CD8-positive, alpha-beta memory T cell (primary cell): ENCODE data around the gene PRDM2. TPM values are rescaled to one million over a fixed set of nuclear protein-coding genes. Genes with fewer than 3 reads are reported as not detected.

Experiments used
- CTCF ChIA-PET: fragments of 350-600 bp; sonication (Branson Sonifier 250); formaldehyde crosslinking; loops from one replicate; lab custom pipeline; 2021; ENCODE audit warnings: antibody characterized with exemption; lab: Charles Lee
- POLR2A ChIA-PET: fragments of 350-600 bp; sonication (Branson Sonifier 250); formaldehyde crosslinking; loops from one replicate; lab custom pipeline; 2021; ENCODE audit warnings: antibody characterized with exemption; lab: Charles Lee
- DNase-seq, 5 donors: peaks; one replicate each; pipeline versions ENCODE4 v3.0.0 to v3.0.0-alpha.2; 2020 to 2022; ENCODE audit warnings: mixed read lengths in 1 of 5
- H3K27ac ChIP-seq: one replicate; pipeline ENCODE4 v1.7.0; 2013; ENCODE audit warnings: low read depth, mild to moderate bottlenecking, low read length, moderate library complexity
- H3K27me3 ChIP-seq: 2 replicates; pipeline ENCODE4 v1.7.0; 2013; ENCODE audit warnings: low read length, mild to moderate bottlenecking; ENCODE audit not compliant: insufficient read depth, poor library complexity, severe bottlenecking
- H3K36me3 ChIP-seq: 2 replicates; pipeline ENCODE4 v1.7.0; 2013; ENCODE audit warnings: mild to moderate bottlenecking, low read length, moderate library complexity; ENCODE audit not compliant: insufficient read depth
- H3K4me1 ChIP-seq: 2 replicates; pipeline ENCODE4 v1.7.0; 2013; ENCODE audit warnings: mild to moderate bottlenecking, low read length, moderate library complexity; ENCODE audit not compliant: insufficient read depth
- H3K4me3 ChIP-seq: 2 replicates; pipeline ENCODE4 v1.7.0; 2013; ENCODE audit warnings: mild to moderate bottlenecking, low read length
- H3K9me3 ChIP-seq: 2 replicates; pipeline ENCODE4 v1.7.0; 2013; ENCODE audit warnings: mild to moderate bottlenecking, low read length
- H3K27ac Mint-ChIP-seq, 8 donors: one replicate each; pipeline ENCODE4 v1.8.0; 2020 to 2021; ENCODE audit warnings: mixed read lengths in 8 of 8, mild to moderate bottlenecking in 6 of 8, inconsistent platforms in 3 of 8, moderate library complexity in 3 of 8
- H3K27me3 Mint-ChIP-seq, 2 donors: one replicate each; pipeline ENCODE4 v1.8.0; 2020 to 2021; ENCODE audit warnings: mixed read lengths in 2 of 2, mild to moderate bottlenecking in 1 of 2, moderate library complexity in 1 of 2
- H3K36me3 Mint-ChIP-seq, 3 donors: one replicate each; pipeline ENCODE4 v1.8.0; 2020 to 2021; ENCODE audit warnings: mixed read lengths in 3 of 3, inconsistent platforms in 1 of 3, mild to moderate bottlenecking in 1 of 3
- H3K4me1 Mint-ChIP-seq, 3 donors: one replicate each; pipeline ENCODE4 v1.8.0; 2020 to 2021; ENCODE audit warnings: mixed read lengths in 3 of 3, inconsistent platforms in 1 of 3, mild to moderate bottlenecking in 1 of 3
- H3K4me3 Mint-ChIP-seq, 7 donors: one replicate each; pipeline ENCODE4 v1.8.0; 2020 to 2021; ENCODE audit warnings: mixed read lengths in 7 of 7, mild to moderate bottlenecking in 6 of 7, moderate library complexity in 4 of 7, inconsistent platforms in 2 of 7
- H3K9me3 Mint-ChIP-seq, 5 donors: one replicate each; pipeline ENCODE4 v1.8.0; 2020 to 2022; ENCODE audit warnings: mixed read lengths in 5 of 5, mild to moderate bottlenecking in 3 of 5, moderate library complexity in 2 of 5, inconsistent platforms in 1 of 5
- polyA plus RNA-seq: library from polyadenylated mRNA; unstranded; fragments of 300-500 nt; fragmentation: Illumina TruSeq; gene quantifications from one replicate; pipeline ENCODE4 v1.2.3, GENCODE V29; 2021
- total RNA-seq, 2 experiments: library from RNA; stranded (reverse); gene quantifications; one replicate each; pipeline ENCODE4 v1.2.3, GENCODE V29; 2021

Gene PRDM2
- total and polyA plus RNA-seq, 3 experiments from 2014 or later, result 24.4 to 70.1 (median 67.9) TPM

GRCh38 chr1:13865851-13866250 is 165.9 kb downstream of the PRDM2 start:
- peaks cover 0 to 3% (median 0%) of the 10 kb centered on the region in 5 donors for H3K9me3 Mint-ChIP-seq
- peaks cover 5 to 20% of the 10 kb centered on the region in 2 donors for H3K27me3 Mint-ChIP-seq
- no peak overlapping the region for H3K27ac ChIP-seq
- H3K27me3 ChIP-seq, result no peaks in the 10 kb centered on the region
- H3K36me3 ChIP-seq, result no peaks in the 10 kb centered on the region
- no peaks in the 10 kb centered on the region for H3K9me3 ChIP-seq
- H3K4me3 Mint-ChIP-seq, result no peak overlapping the region
- no peaks in the 10 kb centered on the region for H3K36me3 Mint-ChIP-seq
- no peaks in the 10 kb centered on the region for H3K4me1 ChIP-seq
- no peak for DNase-seq
- H3K4me3 ChIP-seq, result no peak overlapping the region
- no peak overlapping the region for H3K27ac Mint-ChIP-seq
- no peaks in the 10 kb centered on the region for H3K4me1 Mint-ChIP-seq
- CTCF ChIA-PET, result no interaction called here
- POLR2A ChIA-PET, result no interaction called here

GRCh38 chr1:13867603-13868002 is 167.6 kb downstream of the PRDM2 start:
- H3K27ac ChIP-seq, result no peak overlapping the region
- H3K27ac Mint-ChIP-seq, result no peak overlapping the region
- no peak overlapping the region for H3K4me3 ChIP-seq
- H3K4me1 ChIP-seq, result no peaks in the 10 kb centered on the region
- no peaks in the 10 kb centered on the region for H3K9me3 ChIP-seq
- no peak for DNase-seq
- H3K27me3 ChIP-seq, result no peaks in the 10 kb centered on the region
- H3K4me3 Mint-ChIP-seq, result no peak overlapping the region
- peaks cover 0 to 3% (median 0%) of the 10 kb centered on the region in 3 donors for H3K36me3 Mint-ChIP-seq
- H3K4me1 Mint-ChIP-seq, result no peaks in the 10 kb centered on the region
- H3K9me3 Mint-ChIP-seq, result peaks cover 0 to 3% (median 0%) of the 10 kb centered on the region in 5 donors
- POLR2A ChIA-PET, result no interaction called here
- CTCF ChIA-PET, result no interaction called here
- H3K27me3 Mint-ChIP-seq, result peaks cover 7 to 28% of the 10 kb centered on the region in 2 donors
- no peaks in the 10 kb centered on the region for H3K36me3 ChIP-seq

GRCh38 chr1:13869172-13869797 is 169.3 kb downstream of the PRDM2 start:
- POLR2A ChIA-PET, result no interaction called here
- Mint-ChIP-seq H3K27me3 (peaks cover 12 to 24% of the 10 kb centered on the region in 2 donors), H3K36me3 (peaks cover 0 to 6% (median 0%) of the 10 kb centered on the region in 3 donors), H3K4me3 (no peak overlapping the region), H3K27ac (no peak overlapping the region), H3K4me1 (no peaks in the 10 kb centered on the region), H3K9me3 (peaks cover 0 to 3% (median 0%) of the 10 kb centered on the region in 5 donors)
- Histone ChIP-seq H3K9me3 (no peaks in the 10 kb centered on the region), H3K36me3 (no peaks in the 10 kb centered on the region), H3K4me1 (no peaks in the 10 kb centered on the region), H3K27ac (no peak overlapping the region), H3K27me3 (no peaks in the 10 kb centered on the region), H3K4me3 (no peak overlapping the region)
- no peak for DNase-seq
- CTCF ChIA-PET, result no interaction called here

- no peak for DNase-seq
- ChIA-PET POLR2A (no interaction called here), CTCF (no interaction called here)
- H3K36me3 Mint-ChIP-seq, result peaks cover 0 to 6% (median 0%) of the 10 kb centered on the region in 3 donors
- H3K4me1 Mint-ChIP-seq, result no peaks in the 10 kb centered on the region
- H3K9me3 Mint-ChIP-seq, result peaks cover 0 to 5% (median 0%) of the 10 kb centered on the region in 5 donors
- Histone ChIP-seq H3K4me3 (no peak overlapping the region), H3K27me3 (no peaks in the 10 kb centered on the region), H3K27ac (no peak overlapping the region), H3K9me3 (no peaks in the 10 kb centered on the region), H3K36me3 (no peaks in the 10 kb centered on the region), H3K4me1 (no peaks in the 10 kb centered on the region)
- peaks cover 13 to 25% of the 10 kb centered on the region in 2 donors for H3K27me3 Mint-ChIP-seq
- no peak overlapping the region for H3K27ac Mint-ChIP-seq
- H3K4me3 Mint-ChIP-seq, result no peak overlapping the region
Measured at GRCh38 chr1:13871413-13871812, 171.4 kb downstream of the PRDM2 start.

DNA sequence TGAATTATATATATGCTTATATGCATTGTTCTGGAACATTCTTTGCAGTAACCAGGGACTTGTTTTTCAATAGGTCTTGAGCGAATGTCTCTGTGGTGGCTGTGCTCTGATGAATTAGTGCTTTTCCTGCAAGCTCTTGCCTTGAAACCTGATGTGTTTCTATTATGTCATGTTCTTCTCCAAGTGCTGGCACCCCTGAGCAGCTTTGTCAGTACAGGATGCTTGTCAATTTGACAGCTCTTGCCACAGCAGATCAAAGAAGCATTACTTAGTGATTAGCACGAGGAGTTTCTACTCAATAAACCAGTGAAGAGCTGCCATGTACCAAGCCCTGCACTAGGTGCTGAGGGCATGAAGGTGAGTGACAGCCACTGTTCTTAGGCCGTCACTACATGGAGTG is 171.9 kb downstream of the PRDM2 start:
- peaks cover 13 to 25% of the 10 kb centered on the region in 2 donors for H3K27me3 Mint-ChIP-seq
- peaks cover 0 to 6% (median 0%) of the 10 kb centered on the region in 3 donors for H3K36me3 Mint-ChIP-seq
- H3K27ac Mint-ChIP-seq, result no peak overlapping the region
- H3K27ac ChIP-seq, result no peak overlapping the region
- H3K4me1 Mint-ChIP-seq, result no peaks in the 10 kb centered on the region
- H3K4me3 ChIP-seq, result no peak overlapping the region
- POLR2A ChIA-PET, result no interaction called here
- no peaks in the 10 kb centered on the region for H3K36me3 ChIP-seq
- CTCF ChIA-PET, result no interaction called here
- no peaks in the 10 kb centered on the region for H3K9me3 ChIP-seq
- H3K4me1 ChIP-seq, result no peaks in the 10 kb centered on the region
- no peak overlapping the region for H3K4me3 Mint-ChIP-seq
- peaks cover 0 to 5% (median 0%) of the 10 kb centered on the region in 5 donors for H3K9me3 Mint-ChIP-seq
- DNase-seq, result no peak
- no peaks in the 10 kb centered on the region for H3K27me3 ChIP-seq

DNA sequence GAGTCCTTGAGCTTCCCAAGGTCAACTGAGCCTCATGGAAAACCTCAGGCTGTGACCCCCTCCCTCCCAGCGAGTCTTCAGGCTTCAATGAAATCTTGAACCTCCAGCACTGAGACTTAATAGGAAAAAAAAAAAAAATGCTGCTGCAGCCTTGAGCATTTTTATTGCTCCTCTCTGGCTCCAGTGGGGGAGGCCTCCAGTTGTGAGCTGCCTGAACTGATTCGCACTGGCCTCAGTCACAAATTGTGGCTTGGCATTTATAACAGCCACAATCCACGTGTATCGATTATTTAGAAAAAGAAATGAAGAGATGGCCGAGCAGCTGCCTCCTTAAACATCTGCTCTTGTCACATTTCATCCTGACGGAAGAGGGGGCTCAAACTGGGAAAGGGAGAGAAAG is 173.0 kb downstream of the PRDM2 start:
- DNase-seq, result no peak
- H3K36me3 ChIP-seq, result no peaks in the 10 kb centered on the region
- no peaks in the 10 kb centered on the region for H3K27me3 ChIP-seq
- H3K27ac ChIP-seq, result no peak overlapping the region
- H3K4me3 ChIP-seq, result no peak overlapping the region
- H3K9me3 ChIP-seq, result no peaks in the 10 kb centered on the region
- ChIA-PET CTCF (no interaction called here), POLR2A (no interaction called here)
- H3K36me3 Mint-ChIP-seq, result peaks cover 0 to 6% (median 0%) of the 10 kb centered on the region in 3 donors
- no peaks in the 10 kb centered on the region for H3K4me1 Mint-ChIP-seq
- peaks cover 0 to 5% (median 0%) of the 10 kb centered on the region in 5 donors for H3K9me3 Mint-ChIP-seq
- peaks cover 14 to 31% of the 10 kb centered on the region in 2 donors for H3K27me3 Mint-ChIP-seq
- no peaks in the 10 kb centered on the region for H3K4me1 ChIP-seq
- H3K4me3 Mint-ChIP-seq, result no peak overlapping the region
- H3K27ac Mint-ChIP-seq, result no peak overlapping the region

Other genes with a start within 250 kb of the PRDM2 start
- gene LRRC38, start 186.2 kb upstream of the PRDM2 start, total RNA-seq, result not detected
- not detected for gene LRRC38, start 186.2 kb upstream of the PRDM2 start, polyA plus RNA-seq
- gene PDPN, start 116.4 kb upstream of the PRDM2 start, total RNA-seq, result under 1 TPM in 1 of 2 experiments, not detected in 1; 0.20 TPM
- gene PDPN, start 116.4 kb upstream of the PRDM2 start, polyA plus RNA-seq, result not detected